Ishikawa (cell line): Measurements from ENCODE around the gene ZNF609.

Experiments
- CEBPB ChIP-seq: IDR thresholded peaks from 2 replicates; pipeline ENCODE4 v1.6.1; 2012
- CREB1 ChIP-seq: IDR thresholded peaks from 2 replicates; pipeline ENCODE4 v1.6.1; 2012; ENCODE audit warnings: low read depth
- EP300 ChIP-seq: IDR thresholded peaks from 2 replicates; pipeline ENCODE4 v1.6.1; 2012; ENCODE audit warnings: borderline replicate concordance
- FOXM1 ChIP-seq: IDR thresholded peaks from 2 replicates; pipeline ENCODE4 v1.6.1; 2012; ENCODE audit warnings: low read depth, borderline replicate concordance
- MAX ChIP-seq: IDR thresholded peaks from 2 replicates; pipeline ENCODE4 v1.6.1; 2012
- REST ChIP-seq: IDR thresholded peaks from 2 replicates; pipeline ENCODE4 v1.6.1; 2012; ENCODE audit warnings: low read depth, mild to moderate bottlenecking
- TAF1 ChIP-seq: IDR thresholded peaks from 2 replicates; pipeline ENCODE4 v1.6.1; 2012; ENCODE audit warnings: low read depth, mild to moderate bottlenecking
- TCF12 ChIP-seq: IDR thresholded peaks from 2 replicates; pipeline ENCODE4 v1.6.1; 2012; ENCODE audit warnings: low read depth
- YY1 ChIP-seq: IDR thresholded peaks from 2 replicates; pipeline ENCODE4 v1.6.1; 2012; ENCODE audit warnings: low read depth

- TF ChIP-seq MAX (no peak), YY1 (no peak), CEBPB (no peak), TAF1 (no peak), FOXM1 (no peak), CREB1 (no peak), TCF12 (no peak), EP300 (no peak), REST (no peak)
These were observed 253.2 kb downstream of the ZNF609 start for GRCh38 chr15:64713592-64713991.
